Stimulated activated CD4-positive, alpha-beta T cell treated with anti-CD3 and anti-CD28 coated beads, Interleukin-4, amount 100 ng/mL, for 24 hours (primary cell): Measurements from ENCODE around the gene CFAP65.
A peak's percentile ranks its signal among the peaks of the same experiment; 100 is the strongest.

Source experiments
- DNase-seq: peaks from one replicate; pipeline ENCODE4 v3.0.0-alpha.2; 2020

The CFAP65 gene

DNA sequence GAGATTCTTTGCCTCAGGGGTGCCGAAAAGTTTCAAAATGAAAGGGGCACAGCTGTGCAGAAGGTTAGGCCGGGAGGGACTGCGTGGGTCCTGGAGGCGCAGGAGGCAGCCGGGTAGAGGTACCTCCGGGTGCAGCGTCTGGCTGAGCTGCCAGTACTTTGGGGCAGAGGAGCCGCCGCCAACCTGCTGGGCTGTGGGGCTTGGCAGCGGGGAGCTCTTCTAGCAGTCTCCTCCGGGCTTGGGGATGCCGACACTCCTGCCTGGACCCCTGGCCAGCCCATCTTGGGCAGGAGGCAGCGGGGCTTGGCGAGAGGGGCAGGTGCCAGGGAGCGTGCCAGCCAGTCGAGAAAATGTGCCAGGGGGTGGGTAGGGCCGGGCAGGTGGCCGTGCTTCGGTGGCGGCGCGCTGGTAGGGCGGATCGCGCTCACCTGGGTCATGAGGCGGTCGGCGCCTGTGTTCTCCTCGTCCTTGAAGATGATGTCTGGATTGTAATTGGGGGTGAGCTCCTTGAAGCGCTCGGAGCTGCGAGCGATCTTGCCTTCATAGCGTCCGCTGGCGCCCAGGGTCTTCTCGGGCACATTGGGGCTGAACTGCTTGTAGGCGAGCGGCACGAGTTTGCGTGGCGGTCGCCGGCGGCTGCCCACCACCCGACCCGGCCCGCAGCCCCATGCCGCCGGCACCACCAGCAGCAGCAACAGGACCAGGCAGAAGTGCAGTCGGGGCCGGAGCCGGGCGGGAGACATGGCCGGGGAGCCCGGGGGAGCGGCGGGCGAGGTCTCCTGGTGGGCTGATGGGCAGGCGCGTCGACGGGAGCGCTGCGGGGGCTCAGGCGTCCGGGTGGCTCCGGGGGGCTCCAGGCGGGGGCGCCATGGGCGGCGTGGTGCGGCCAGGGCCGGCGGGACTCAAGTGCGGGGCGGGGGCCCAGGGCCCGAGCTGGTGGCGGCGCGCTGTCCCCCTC lies 18.7 kb upstream of the CFAP65 start:
- DNase-seq: no peak

DNA sequence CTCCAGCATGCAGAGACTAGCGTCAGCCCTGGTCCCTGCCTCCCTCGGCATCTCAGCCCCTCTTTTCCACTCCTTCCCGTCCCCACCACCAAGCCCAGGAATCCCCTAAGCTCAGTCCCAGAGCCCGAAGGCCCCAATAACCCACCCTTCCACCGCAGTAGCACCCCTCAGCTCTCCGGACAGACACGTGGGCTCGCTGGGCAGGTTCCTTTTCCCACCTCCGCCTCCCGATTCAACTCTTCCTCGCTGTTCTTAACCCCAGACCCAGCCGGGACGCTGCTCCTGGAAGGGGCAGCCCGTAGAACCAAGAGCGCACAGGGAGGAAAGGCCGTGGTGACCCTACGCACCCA lies 18.0 kb upstream of the CFAP65 start:
- no peak for DNase-seq

DNA sequence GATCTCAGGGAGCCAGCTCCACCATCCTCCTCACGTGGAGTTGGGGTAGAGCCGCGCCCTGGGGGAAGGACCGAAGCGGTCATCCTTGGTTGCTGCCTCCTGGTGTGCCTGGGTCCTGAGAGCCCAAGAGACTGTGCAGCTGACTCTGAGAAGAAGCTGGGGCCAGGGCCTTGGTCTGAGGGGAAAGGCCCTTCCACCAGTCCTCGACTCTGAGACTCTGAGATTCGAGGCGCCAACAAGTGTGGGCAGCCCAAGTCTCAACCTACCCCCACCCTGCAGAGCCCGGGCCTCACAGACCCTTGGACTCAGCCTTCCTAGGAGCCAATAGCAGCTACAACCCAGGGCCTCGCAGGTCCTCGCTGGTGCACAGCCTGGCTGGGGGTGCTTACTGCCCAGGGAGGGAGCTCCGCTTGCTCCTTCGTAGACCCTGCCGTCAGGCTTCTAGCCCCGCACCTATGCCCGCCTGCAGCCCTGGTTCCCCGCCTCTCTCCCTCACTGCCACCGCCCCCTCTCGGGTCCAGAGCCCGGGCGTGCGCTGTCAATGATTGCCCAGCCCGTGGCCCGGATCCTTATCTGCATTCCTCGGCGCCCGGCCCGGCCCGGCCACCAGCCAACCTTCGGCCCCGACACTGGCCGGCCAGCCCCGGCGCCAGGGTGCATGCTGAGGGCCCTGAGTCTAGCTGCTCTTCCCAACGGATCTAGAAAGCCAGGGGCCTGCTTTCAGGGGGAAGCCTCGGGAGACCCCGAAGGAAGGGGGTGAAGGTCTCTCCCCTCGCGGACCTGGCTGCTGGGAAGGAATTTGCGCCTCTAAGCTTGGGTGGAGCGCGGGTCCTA lies 17.4 kb upstream of the CFAP65 start:
- DNase-seq: no peak

DNA sequence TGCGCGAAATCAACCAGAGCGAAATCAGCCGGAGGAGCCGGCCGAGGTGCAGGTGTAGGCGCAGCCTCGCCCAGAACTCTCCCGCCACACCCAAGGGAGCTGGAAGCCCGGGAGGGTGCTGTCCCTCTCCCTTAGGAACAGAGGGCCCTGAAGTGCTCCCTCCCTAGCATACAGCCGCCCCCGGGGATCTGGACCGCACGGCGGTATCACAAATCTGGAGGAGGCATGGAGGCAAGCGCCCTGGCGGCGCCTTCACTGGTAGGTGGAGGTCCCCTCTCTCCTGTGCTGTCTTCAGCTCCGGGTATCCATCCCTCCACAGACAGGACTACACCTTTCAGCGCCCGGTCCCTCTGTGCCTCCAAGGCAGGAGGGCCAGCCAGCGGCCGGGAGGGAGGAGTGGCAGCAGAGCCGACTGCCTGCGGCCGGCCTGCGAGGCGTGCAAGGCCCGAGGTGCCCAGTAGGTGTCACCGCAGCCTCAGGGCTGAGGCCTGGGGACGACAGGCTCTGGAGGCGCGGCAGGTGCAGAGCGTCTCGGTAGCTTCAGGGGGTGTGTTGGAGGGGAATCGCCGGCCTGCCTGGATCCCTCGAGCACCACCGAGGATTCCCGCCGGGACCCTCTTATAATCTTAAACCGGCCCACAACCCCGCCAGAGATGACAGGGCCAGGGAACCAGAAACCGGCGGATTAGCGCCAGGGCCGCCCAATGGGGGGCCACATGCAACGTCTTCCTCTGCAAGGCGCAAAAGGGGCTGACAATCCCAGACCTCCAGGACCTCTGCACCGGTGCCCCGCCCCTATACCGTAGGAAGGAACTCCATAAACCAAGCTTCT lies 16.6 kb upstream of the CFAP65 start:
- DNase-seq: peak; percentile 79

DNA sequence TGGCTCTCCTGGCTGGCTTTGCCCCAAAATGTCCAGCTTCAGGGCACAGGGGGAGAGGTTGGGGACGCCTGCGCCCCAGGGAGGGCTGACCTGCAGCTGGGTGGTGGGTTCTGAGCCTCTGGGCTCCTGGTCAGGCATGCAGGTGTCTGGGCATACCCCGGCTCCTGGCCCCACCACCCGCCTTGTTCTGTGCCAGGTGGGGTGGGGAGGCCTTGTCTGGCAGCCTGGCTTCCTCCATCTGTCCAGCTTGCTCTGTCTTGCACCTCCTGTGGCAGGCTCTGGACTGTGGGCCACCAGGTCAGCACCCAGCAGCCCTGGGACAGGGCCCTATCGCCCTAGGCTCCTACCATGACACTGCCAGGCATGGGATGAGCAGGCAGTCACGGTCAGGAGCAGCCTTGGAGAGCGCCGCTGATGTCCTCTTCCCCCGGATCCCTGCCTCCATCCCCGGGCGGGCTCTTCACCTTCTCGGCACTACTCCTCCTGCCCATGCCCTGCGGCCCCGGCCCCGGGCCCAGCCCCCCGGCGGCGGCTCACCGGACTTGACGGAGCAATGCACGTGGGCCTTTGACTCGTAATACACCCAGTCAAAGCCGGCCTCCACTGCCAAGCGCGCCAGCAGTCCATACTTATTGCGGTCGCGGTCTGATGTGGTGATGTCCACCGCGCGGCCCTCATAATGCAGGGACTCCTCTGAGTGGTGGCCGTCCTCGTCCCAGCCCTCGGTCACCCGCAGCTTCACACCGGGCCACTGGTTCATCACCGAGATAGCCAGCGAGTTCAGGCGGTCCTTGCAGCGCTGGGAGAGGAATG lies 15.8 kb upstream of the CFAP65 start:
- no peak for DNase-seq

DNA sequence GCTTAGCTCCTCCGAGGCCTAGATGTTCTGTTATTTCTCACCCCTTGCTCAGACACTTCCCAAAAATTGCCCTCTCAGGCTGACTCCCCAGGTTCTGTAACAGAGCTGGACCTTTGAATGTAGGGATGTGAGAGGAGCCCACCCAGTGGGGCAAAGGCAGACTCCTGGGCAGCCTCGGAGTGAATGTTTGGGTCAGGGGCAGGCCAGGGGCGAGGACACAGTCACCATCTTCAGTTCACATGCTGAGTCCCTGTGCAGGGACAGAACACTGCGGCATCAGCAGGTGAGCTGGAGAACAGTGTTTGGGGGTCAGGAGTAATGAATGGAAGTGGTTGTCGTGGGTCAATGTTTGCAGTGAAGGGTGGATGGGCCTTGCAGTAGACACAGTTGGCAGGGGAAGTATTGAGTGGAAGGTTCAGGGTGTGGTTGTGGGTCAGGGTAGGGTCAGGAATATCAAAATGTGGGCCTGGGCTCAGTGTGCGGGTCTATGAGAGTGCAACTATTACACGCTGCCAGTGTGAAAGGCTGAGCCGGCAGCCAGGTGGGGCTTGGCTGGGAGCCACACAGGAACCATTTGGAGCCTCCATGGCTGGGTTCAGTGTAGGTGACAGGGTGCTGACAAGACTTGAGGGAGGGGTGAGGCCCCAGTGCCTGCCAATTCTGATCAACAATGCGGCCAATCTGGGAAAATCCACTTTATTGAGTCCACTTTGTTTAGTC lies 15.0 kb upstream of the CFAP65 start:
- DNase-seq: no peak

DNA sequence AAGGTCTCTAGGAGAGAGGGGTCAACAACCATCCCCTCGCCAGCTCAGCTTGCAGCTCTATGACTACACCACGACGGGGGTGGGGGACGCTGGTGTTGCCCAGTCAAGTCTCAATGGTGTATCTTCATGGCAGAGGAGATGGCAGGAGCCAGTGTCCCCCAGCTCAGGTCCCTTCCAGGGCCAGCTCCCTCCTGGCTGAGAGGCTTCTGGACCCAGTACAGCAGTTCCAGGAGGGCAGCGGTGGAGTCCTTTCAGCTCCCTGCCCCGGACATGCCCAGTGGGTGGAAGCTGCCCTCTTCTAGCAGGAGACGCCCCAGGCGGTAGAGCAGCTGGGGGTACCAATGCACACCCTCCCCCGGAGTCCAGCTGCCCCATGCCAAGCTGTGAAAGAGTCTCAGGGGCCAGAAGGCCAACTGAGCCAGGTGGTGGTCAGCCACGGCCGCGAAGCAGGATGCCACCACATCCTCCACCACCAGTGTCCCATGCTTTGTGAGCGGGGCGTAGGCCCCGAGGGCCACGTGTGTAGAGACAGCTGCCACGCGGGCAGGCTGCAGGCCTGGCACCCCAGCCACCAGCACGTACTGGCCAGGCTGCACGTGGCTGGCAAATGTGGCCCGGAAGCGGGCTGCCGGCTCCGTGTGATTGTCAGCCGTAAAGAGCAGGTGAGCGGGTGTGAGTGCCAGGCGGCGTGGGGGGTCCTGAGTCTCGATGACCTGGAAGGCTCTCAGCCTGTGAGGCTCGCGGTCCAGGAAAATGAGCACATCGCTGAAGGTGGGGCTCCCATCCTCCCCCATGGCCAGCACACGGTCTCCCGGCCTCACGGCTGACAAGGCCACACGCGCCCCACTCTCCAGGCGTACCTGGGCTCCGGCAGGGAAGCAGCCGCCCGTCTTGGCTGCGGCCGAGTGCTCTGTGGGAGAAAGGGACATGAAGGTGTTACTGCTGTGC lies 13.9 kb upstream of the CFAP65 start:
- DNase-seq: no peak

DNA sequence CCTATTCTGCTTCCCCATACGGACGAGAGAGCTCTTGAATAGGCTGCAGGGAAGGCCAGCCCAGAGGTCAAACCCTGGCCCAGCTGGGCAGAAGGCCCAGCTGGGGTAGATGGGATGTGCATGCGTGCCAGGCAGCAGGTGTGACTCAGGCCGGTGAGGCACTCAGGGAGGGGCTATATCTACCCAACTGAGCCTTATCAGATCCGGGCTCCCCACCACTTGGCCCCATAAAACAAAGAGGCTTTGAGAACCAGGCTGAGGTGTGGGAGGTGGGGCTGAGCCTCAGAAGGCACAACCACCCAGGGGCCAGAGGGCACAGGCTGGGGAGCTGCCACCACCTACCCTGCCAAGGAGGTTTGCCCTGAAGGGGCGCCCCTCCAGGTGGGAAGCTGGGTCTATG lies 8.0 kb upstream of the CFAP65 start:
- DNase-seq: no peak

DNA sequence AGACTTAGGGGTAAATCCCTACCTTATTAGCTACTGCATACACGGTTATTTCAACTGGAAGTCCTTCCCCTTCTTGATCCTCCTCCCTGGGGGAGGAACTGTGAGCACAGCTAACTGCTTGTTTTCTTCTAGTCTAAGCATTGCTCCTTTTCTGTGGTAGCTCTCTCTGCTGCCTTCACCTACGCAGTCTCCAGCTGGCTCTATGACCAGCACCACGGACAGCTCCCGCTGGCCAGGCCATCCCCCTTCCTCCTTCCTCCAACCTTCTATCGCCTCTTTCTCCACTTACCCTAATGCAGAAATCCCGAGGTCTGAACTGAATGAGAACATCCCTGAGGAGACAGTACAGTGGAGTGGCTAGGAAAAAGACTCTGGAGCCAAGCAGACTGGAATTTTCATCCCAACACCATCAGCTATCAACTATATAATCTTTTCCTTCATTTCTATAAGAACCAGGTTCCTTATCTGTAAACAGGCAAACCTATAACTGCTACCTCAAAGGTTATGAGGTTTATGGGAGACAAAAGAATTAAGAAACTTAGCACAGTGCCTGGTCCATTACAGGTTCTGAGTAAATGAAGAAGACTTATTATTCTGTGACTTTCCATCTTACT lies 4.7 kb upstream of the CFAP65 start:
- no peak for DNase-seq

DNA sequence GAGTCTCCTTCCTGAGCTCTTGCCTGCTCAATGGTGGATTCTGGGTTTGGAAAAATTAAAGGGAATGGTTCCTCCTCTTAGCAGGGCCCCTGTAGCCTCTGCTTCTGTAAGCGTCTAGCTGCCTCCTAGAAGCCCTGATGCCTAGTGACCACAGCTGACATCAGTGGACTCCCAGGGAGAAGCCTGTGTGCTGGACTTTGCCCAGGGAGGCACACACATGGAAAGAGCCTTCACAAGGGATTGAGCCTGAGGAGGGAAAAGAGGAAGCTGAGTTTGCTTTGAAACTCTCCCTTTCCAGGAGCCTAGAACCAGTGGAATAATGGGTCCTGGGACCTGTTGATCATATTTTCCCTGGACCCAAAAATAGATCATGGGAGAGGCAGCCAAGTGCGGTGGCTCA lies 1.4 kb upstream of the CFAP65 start:
- no peak for DNase-seq

DNA sequence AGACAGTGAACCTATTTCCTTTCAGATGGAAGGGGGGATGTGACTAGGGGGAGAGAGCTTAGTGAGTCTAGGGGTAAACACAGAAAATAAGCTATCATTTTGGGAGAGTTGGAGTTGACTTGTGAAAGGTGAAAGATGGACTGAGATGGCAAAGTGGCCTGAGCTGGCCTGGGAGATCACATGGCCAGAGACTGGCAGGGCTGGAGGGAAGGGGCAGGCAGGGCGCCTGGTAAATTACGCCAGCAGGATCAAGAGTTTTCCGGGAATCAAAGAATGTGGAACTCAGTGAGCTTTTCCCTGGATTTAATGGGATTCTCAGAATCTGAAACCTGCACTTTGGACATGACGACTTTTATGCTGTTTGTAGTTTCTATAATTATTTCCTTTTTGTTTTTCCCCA lies 841 bp upstream of the CFAP65 start:
- no peak for DNase-seq

DNA sequence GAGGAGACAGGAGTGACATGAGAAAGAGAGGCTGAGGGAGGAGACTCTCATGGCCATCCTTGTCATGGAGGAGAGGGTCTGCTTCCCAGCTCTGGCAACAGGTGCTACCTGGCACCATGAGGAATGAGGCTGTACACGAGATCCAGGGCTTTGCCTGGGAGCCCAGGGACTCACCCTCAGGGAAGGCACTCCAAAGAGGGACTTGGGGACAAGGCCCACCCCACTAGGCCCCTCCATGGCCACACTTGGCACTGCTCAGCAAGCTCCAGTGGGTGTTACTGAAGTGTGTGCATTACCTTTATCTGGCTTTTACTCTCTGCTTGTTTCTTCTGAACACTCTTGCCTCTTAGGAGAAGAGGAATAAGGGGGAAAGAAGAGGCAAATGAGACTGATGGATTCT lies 2.7 kb downstream of the CFAP65 start:
- no peak for DNase-seq

DNA sequence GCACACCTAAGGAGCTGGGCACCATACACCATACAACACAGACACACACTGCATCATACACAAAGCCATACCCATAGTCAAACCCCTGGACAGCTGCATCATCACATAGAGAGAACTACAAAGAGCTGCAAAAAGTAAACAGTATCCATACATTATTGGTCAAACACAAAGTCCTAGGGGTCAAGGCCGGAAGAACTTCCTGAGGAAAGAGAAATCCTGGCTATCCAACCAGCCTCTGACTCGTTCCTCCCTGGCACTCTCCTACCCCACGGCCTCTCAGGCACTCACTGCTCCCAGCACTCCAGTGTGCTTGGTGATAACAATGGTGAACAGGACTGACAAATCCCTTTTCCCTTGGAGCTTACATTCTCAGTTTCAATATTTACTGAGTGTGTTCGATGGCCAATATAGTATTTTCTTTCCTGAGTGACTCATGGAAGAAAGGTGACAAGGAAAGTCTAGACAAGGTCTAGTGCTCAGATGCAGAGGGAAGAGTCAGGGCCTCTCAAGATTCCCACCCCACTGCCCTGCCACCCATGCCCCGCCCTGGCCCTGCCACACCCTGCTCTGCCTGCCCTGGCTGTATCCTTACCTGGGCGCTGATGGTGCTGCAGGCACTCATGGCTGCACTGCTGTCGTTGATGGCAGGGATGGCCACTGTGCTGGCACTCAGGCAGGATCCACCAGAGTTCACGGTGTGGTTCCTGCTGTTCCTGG lies 3.4 kb downstream of the CFAP65 start:
- no peak for DNase-seq

DNA sequence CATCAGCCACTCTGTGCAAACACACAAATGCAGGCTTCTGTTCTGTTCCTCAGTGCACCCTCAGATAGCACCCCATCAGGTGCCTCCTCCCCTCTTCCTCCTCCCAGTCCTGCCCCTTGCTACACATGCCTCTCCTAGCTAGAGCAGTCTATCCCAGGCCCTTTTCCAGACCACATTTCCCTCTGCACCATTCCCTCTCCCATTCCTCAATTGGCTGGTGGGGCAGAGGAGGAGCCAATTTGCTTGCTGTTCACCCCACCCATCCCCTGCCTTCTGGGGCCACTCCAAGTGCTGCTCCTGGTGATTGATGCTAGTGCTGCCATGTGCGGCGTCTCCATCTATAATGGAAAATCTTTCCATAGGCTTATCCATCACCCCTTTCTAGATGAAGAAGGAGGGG lies 5.4 kb downstream of the CFAP65 start:
- DNase-seq: no peak

DNA sequence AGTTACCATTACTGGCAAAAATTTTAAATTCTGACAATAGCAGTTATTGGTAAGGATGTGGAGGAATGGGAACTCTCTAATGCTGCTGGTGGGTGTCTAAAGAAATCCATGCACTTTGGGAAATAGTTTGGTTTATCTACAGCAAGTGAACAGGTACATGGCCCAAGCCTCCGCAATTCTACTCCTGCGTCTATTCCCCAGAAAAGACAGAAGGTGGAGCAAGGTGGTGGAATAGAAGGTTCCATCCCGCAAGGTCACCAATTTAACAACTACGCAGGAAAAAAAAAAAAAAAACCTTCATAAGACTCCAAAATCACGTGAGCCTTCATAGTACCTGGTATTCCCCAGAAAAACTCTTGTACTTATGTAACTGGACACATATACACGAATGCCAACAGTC lies 6.5 kb downstream of the CFAP65 start:
- no peak for DNase-seq

DNA sequence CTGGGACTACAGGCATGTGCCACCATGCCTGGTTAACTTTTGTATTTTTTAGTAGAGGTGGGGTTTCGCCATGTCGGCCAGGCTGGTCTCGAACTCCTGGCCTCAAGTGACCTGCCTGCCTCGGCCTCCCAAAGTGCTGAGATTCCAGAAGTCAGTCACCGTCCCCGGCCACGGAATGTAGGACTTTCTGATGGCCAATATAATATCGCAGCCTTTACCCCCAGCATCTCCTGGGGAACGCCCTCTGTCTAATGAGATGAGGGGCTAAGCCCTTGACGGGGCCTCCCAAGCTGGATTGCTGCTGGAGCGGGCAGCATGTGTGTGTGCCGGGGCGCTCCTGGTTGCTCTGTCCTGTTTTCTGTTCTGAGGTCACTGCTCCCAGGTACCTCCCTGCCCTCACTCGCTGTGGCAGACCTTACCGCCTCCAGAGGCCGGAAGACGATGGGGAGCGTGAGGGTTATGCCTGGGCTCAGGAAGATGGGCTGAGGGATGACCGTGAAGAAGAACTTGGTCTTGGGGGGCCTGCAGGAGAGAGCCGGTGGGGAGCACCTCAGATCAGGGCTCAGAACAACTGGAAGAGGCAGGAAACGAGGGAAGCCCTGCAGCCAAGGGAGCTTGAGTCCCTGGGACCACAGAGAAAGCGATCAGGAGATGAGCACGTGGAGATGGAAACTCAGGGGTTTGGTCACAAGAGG lies 9.1 kb downstream of the CFAP65 start:
- DNase-seq: no peak

DNA sequence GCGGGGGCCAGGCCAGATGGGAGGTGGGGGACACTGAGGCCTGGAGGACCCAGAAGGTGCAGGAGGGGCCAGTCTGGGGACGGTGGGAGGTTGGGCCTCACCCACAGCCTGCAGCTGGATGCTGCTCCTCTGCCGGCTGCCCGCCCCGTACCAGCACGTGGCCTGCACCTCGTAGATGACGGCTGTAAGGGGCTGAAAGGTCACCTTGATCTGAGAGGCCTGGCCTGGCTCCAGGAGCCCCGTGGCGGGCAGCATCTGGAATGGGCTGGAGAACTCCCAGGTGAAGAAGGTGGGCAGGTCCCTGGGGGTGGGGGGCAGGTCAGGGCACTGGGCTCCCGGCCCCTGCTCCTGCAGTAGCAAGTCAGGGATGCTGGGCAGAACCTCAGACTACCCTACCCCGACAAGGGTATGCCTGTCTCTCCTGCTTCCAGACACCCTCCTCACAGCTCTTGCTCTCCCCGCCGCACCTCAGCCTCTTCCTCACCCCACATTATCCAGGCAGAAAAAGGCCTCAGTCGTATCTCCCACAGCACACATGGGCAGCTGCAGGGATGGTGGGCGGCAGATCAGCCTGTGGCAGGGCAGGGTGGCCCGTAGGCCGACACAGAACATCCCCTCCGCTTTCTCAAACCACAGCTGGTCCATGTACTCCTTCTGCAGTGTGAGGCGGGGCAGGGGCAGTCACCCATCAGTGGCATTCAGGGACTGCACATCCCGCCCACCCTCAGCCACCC lies 10.1 kb downstream of the CFAP65 start:
- no peak for DNase-seq
